Stimulated activated CD4-positive, alpha-beta T cell treated with anti-CD3 and anti-CD28 coated beads, Interleukin-12 subunit alpha, Interleukin-12 subunit beta, amount 100 ng/mL, for 4 hours (primary cell): ENCODE data around the gene BCR.

Source experiments
- DNase-seq: peaks from one replicate; pipeline ENCODE4 v3.0.0-alpha.2; 2020

Gene BCR

GRCh38 chr22:23152238-23153114, 27.8 kb upstream of the BCR start:
- no peak for DNase-seq

DNA sequence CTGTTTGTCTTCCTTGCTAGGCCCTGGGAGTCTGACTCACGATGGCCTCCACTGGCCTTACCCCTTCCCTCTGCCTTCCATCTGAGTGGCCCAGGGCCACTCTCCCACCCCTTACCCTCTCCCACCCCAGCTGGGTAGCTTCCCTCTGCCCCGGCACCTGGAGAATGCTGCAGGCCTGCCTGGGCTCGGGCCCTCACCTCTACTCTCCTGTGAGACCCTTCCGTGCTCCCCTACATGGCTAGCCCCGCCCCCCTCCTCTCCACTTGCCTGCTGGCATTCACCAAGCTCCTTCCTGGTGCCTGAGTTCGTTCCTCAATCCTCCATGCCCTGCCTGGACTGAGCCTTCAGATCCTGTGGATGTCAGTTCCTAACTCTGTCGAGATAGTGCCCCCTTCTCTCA, 26.3 kb upstream of the BCR start:
- no peak for DNase-seq

- no peak for DNase-seq
Measured at GRCh38 chr22:23154461-23154860, 25.8 kb upstream of the BCR start.

DNA sequence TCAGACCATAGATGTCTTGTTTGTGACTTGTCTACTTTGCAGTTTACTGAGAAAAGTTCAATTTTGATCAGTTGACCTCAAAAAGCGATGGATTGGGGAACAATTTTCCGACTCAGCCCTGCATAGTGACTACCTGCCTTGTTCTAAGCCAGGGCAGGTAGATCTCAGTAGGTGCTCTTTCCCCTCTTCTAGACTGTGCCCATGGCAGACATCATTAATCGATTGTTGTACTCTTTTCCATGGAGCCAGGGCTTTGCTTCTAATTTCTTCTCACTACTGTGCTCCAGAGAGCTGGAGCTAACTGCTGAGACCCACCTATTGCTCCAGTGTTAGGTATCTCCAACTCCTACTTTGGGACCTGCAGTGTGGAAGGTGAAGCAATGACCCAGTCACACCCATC, 25.2 kb upstream of the BCR start:
- DNase-seq, result no peak

DNA sequence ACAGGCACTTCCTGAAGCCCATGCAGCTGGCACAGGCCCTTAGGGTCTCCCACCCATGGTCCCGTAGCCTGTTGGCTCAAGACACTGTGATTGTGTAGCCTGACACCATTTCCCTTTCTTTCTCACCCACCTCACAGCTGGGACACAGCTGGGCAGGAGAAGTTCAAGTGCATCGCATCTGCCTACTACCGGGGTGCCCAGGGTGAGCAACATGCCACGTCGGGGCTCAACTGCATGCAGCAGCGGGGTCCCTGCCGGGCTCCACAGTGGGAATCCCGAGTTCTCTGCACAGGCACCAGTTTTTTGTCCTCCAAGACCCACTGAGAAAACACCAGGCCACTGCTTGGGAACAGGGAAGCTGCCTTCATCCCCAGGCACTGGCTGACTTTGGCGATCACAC, 24.5 kb upstream of the BCR start:
- no peak for DNase-seq

DNA sequence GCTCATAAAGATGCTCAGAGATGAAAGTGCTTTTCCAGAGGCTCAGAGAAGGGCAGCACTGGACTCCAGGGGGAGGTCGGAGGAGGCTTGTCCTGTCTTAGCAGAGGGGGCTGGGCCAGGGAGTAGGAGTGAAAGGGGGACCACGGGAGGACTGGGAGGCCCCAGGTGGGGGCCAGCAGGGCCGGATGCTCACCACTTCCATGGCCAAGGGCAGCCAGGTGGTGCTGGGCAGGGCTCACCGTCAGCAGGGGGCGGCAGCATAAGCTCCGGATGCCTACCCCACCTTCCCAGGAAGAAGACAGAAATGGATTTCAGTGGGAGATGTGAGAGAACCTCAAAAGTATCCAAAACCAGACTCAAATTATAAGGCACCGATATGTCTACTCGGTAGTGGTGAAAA, 24.0 kb upstream of the BCR start:
- DNase-seq, result no peak

DNA sequence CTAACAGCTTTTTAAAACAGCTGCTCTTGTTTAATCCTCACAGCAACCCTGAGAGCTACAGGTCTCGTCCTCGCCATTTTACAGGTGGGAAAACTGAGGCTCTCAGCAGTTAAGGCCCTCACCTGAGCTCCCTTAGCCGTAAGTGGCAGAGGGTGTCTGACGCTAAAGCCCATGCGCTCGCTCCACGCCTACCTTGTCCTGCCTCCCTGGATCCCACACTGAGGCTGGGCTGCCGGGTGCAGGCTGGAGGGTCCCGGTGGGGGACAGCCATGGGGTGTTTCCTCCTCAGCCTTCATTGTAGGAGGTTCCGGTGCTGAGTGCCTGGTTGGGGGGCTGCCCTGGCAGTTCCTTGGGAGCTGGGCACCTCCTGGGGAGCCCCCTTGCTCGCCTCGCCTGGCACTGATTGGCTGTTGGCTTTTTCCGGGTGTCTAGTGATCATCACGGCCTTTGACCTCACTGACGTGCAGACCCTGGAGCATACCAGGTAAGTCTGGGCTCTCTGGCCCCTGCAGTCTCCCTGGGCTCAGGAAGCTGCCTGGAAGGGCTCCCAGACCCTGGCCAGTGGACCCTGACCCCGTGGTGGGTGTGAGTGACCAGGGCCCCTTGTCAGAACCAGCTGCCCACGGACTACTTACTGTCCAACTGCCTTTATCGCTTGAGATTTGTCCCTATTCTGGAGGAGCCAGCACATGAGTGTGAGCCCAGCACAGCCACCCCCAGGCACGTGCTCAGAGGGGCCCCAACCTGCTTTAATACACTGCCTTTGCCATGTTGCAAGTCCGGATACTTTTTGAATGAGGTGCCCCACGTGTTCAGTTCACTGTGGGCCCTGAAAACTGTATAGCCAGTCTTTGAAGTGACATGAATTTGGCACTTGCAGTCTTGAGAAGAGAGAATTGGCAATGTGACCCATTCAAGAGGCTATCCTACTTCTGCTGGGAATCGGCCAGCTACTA, 22.5 kb upstream of the BCR start:
- DNase-seq, result no peak

DNA sequence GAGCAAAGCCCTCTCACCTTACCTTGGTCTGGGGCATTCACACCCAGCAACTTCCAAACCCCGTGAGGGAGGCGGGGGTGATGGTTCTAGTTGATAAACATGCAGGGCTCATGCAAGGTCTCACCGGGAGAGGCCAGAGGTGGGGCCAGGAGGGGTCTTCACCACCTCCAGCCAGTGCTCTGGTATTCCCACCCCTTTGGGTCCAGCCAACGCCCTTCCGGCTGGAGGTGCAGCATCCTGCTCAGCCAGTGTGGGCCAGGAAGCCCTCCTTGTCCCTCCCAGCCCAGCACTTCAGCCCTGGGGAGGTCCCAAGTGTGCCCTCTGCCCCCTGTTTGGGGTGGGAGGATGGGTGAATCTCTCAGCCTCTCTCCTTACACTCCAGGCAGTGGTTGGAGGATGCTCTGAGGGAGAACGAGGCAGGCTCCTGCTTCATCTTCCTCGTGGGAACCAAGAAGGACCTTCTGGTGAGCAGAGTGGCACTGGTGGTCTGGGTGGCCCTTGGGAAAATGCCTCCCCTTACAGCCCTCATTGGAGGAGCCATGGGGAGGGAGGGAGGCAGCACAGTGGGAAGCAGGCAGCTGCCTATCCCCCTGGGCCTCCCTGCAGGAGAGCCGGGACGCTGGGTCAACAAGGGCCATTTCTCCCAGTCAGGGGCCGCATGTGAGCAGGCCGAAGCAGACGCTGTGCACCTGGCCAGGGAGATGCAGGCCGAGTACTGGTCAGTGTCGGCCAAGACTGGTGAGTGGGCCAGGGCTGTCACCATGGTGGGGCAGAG, 21.6 kb upstream of the BCR start:
- DNase-seq, result no peak

DNA sequence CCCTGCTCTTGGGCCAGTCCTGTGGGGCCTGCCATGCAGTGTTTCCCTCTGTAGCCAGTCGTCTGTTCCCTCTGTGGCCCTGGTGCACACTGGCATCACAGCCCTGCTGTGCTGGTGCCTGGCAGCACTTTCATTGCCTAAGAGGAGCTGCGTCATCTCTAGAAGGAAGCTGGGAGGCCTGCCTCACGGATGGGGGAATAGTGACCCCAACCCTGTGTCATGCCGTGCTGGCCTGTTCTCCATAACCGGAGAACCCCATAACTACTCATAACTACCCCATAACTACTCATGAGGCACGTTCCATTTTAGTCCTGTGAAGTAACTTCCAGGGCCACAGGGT, 21.0 kb upstream of the BCR start:
- no peak for DNase-seq

- no peak for DNase-seq
Measured at GRCh38 chr22:23161029-23161428, 19.3 kb upstream of the BCR start.

DNA sequence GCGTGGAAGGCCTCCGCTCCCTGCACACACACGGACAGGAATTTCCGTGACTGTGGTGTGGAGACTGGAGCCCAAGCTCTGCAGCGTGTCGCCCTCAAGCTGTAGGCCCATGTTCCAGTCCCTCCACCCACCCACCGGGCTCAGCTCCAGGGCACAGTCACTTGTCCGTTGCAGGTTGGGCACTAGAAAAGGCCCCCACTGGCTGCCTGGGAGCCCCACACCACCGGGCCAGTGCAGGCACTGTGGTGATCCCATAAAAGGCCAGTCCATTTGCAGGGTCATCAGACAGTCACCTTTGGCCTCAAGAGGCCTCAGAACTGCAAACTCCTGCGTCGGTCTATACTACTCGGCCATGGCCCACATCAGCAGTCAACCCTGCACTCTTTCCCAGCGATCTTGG, 18.7 kb upstream of the BCR start:
- DNase-seq, result no peak

DNA sequence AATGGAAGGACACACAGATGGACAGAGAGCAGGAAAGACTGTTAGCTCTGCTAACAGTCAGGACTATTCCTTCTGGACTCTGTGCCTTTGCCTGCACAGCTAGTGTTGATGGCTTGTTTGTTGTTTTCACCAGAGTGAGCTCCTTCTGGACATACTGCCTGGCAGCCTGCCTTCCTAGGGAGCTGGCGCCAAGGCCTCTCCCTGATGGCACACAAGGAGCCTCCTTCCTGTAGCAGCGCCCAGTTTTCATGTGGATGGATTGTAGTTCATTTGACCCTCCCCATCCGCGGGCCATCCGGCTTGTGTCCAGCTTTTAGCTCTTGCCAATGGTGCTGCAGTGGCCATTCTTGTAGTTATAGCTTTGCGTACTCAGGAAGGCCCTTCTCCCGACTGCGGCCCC, 16.6 kb upstream of the BCR start:
- no peak for DNase-seq

DNA sequence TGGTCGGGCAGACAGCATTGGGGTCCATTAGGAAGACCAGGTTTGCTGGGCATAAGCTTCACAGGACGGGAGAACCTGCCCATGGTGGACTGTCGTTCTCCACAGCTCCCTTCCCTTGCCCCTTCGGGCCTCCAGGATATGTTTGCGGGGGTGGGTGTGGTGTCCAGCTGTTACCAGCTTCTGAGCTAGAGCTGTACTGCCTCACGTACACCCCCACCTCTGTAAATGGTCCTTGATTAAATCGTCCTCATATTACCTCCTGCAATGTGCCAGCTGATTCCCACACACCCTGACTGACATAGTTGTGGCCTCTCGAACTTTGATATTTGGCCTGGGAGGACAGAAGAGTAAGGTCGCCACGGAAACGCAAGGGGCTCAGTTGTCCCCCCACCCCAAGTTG, 16.2 kb upstream of the BCR start:
- no peak for DNase-seq

DNA sequence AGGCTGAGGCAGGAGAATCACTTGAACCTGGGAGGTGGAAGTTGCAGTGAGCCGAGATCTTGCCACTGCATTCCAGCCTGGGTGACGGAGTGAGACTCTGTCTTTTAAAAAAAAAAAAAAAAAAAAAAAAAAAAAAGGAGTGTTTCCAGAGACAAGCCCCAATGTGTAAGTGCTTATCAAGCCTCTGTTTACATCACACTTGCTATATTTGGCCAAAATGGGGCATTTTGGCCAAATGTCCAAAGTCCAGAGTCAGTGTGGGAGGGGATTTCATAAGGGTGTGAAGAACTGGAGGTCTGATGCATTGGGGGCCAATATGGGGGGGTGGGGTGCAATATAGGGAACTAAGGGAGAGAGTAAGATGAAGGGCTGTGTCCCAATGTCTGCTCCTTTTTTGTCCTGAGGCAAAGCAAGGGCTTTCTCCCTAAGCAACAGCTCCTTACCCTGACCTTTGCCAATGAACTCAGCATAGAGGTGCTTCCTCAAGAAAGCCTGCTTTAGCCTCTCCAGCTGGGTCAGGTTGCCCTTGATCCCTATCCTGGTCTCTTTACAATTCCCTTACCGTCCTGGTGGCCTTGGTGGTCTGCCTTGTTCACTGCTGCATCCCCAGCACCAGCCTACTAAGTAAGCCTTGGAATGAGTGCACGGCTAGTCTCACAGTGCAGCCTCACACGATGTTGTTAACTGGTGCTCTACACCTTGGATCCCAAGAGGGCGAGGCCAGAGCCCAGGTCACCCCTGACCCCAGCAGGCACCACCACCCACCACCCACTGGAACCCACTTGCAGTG, 14.1 kb upstream of the BCR start:
- DNase-seq, result no peak

DNA sequence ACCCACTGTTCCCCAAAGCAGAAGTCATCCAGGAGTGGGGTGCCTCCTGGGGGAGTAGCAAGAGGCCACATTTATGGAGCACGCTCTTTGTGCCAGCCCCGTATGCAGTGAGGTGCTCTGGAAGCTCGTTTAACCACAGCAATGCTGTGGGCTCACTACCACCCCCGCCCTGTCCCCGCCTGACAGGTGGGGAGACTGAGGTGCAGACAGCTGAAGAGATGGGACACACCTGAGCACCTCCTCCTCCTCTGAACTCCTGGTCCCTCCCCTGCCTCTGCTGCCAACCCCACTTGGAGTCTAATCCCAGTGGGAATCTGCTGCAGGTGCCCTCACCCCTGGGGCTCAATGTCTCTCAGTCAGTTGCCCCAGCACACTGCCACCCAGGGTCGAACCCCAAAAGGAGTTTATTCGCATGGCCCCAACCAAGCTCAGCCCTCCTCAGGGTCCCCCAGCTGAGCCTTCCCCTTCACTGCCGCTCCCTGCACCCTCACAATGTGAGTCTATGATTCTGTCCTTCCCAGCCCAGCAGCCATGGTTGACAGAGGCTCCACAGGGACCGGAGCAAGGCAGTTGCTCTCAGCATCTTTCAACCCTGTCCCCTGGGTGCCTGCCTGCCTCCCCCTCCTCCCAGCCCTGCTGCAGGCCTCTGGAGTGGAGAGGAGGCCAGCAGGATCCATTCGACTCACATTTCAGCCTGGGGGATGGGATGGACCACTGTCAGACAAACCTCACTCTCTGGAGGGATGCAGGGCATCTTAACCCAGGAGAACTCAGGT, 13.3 kb upstream of the BCR start:
- no peak for DNase-seq

GRCh38 chr22:23168391-23169042, 11.8 kb upstream of the BCR start:
- DNase-seq, result no peak

DNA sequence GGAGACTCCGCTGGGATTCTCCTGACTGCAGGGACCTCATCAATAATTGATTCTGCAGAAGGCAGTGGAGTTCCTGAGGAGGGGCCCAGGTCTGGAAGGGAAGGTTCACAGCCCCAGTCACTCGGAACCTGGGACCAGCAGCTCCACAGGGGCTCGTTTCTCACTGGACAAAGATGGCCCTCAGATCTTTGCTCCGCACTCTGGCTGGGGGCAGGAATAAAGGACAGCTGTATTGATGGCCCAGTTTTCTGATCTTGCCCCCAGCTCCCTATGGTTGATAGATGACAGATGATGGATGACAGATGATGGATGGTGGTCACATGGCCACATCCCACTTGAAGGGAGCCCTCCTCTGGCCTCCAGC, 11.3 kb upstream of the BCR start:
- DNase-seq, result no peak

DNA sequence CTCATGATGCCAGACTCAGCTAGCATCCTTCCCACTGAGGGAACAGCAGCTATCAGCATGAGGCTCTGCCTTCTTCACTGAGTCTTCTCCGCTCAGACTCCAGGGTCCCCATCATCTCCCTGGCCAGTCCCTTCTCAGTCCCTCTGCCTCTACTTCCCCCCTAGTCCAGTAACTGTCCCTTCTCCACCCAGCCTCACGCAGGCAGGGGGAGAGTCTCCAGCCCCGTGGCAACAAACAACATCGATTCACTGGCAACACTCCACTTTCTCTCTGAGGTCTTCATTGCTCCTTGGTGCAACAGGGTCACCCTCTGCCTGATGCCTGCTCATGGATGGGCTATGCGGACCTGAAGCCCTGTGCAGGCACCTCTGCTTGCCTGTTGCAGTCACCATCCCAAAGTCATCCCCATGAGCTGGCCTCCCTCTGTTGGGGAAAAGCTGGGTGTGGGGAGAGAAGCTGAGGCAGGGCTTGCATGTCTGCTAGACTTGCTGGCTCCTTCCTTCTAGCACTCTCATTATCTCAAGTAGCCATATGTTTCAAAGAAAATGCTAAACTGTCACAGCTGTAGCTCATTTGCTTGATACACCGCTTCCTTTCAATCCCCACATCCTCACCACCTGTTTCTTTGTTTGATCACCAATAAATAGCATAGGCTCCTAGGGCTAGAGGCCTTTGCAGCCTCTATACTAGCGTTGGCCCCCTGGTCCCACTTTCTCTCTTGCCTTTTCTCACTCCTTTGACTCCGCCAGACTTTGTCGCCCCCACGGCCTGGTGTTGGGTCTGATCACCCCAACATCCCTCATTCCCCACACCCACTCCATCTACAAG, 4.3 kb upstream of the BCR start:
- no peak for DNase-seq

GRCh38 chr22:23176645-23177027, 3.7 kb upstream of the BCR start:
- DNase-seq, result no peak

DNA sequence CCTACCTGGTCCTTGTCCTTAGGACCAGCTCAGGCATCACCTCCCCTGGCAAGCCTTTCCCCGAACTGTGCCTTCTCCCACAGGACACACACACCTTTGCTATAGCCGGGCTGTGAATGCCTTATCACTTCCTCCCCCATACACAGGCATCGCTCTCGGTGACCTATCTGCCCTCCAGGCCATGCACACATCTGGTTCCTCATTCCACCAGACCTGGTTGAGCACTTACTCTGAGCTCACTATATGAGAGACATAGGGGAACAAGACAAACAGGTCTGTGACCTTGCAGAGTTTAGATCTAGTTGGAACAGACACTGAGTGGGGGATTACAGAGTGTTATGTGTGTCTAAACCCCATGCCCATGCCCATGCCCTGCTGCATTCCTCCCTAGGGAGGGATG, 3.1 kb upstream of the BCR start:
- DNase-seq, result no peak
